SK-N-SH (cell line): ENCODE measurements around the gene INO80. TPM values are rescaled to one million over a fixed set of nuclear protein-coding genes. Genes with fewer than 3 reads are reported as not detected.

ENCODE experiments used
- CTCF ChIA-PET: fragments of 300-600, 350-600 bp; formaldehyde crosslinking; extraction: SDS; loops from one replicate; lab custom pipeline; 2021; lab: Yijun Ruan, JAX
- POLR2A ChIA-PET: fragments of 350-600 bp; sonication (Branson Sonifier 250); formaldehyde crosslinking; extraction: SDS; loops from one replicate; lab custom pipeline; 2020; ENCODE audit warnings: antibody characterized with exemption, inconsistent platforms; lab: Yijun Ruan, JAX
- DNase-seq: peaks from one replicate; pipeline ENCODE4 v3.0.0; 2012
- H2AFZ ChIP-seq: fragments of 200-600 bp; sonication (generic); 2 replicates; pipeline ENCODE4 v1.8.1; 2016; ENCODE audit warnings: antibody characterized with exemption, mild to moderate bottlenecking, low read depth
- H3F3A ChIP-seq: fragments of 200-600 bp; sonication (generic); replicated peaks from 2 replicates; pipeline ENCODE3; 2016; ENCODE audit warnings: antibody characterized with exemption, mild to moderate bottlenecking; ENCODE audit not compliant: insufficient read depth
- H3K27ac ChIP-seq, 2 experiments: fragments of 200-500 bp in 1 of 2; fragments of 200-600 bp in 1 of 2; sonication (Bioruptor generic) in 1 of 2; sonication (generic), shearing (Covaris generic) in 1 of 2; 2 replicates each; pipeline versions ENCODE4 v1.5.1 to v1.6.1; 2014 to 2016; ENCODE audit warnings: low read depth in 2 of 2, inconsistent platforms in 1 of 2, low read length in 1 of 2, mild to moderate bottlenecking in 1 of 2, mixed read lengths in 1 of 2
- H3K27me3 ChIP-seq: fragments of 200-600 bp; sonication (generic), shearing (Covaris generic); 2 replicates; pipeline ENCODE4 v1.6.1; 2016; ENCODE audit warnings: mixed run types; ENCODE audit not compliant: insufficient read depth
- H3K36me3 ChIP-seq, 2 experiments: fragments of 200-500 bp in 1 of 2; fragments of 200-600 bp in 1 of 2; sonication (Bioruptor generic) in 1 of 2; sonication (generic) in 1 of 2; replicated peaks in 1 of 2; 2 replicates each; pipeline versions ENCODE3 to v1.5.1; 2014 to 2016; ENCODE audit warnings: low read length in 1 of 2, mild to moderate bottlenecking in 1 of 2; ENCODE audit not compliant: insufficient read depth in 2 of 2, control insufficient read depth in 1 of 2
- H3K4me1 ChIP-seq, 2 experiments: fragments of 200-500 bp in 1 of 2; fragments of 200-600 bp in 1 of 2; sonication (Bioruptor generic) in 1 of 2; sonication (generic), shearing (Covaris generic) in 1 of 2; 2 replicates each; pipeline versions ENCODE4 v1.5.1 to v1.6.1; 2014 to 2016; ENCODE audit warnings: low read depth in 1 of 2, low read length in 1 of 2, mixed run types in 1 of 2; ENCODE audit not compliant: insufficient read depth in 2 of 2, control insufficient read depth in 1 of 2
- H3K4me2 ChIP-seq: fragments of 200-600 bp; sonication (generic), shearing (Covaris generic); 2 replicates; pipeline ENCODE4 v1.6.1; 2017; ENCODE audit warnings: mixed run types
- H3K4me3 ChIP-seq, 2 experiments: fragments of 200-500 bp in 1 of 2; fragments of 200-600 bp in 1 of 2; sonication (Bioruptor generic) in 1 of 2; sonication (generic), shearing (Covaris generic) in 1 of 2; 2 replicates each; pipeline versions ENCODE4 v1.5.1 to v1.8.1; 2014 to 2016; ENCODE audit warnings: low read depth in 2 of 2, inconsistent platforms in 1 of 2, low read length in 1 of 2, mild to moderate bottlenecking in 1 of 2, mixed read lengths in 1 of 2, moderate library complexity in 1 of 2
- H3K79me2 ChIP-seq: fragments of 200-600 bp; sonication (generic); 2 replicates; pipeline ENCODE4 v1.8.1; 2017; ENCODE audit warnings: mild to moderate bottlenecking; ENCODE audit not compliant: insufficient read depth
- H3K9ac ChIP-seq: fragments of 200-600 bp; sonication (generic); 2 replicates; pipeline ENCODE4 v1.6.1; 2017; ENCODE audit warnings: mixed run types
- H3K9me2 ChIP-seq: fragments of 200-600 bp; sonication (generic); 2 replicates; pipeline ENCODE4 v1.6.1; 2017; ENCODE audit warnings: mixed run types
- H3K9me3 ChIP-seq: fragments of 200-600 bp; sonication (generic); 2 replicates; pipeline ENCODE4 v1.6.1; 2017; ENCODE audit warnings: mixed run types, mild to moderate bottlenecking, moderate library complexity
- H4K20me1 ChIP-seq: fragments of 200-600 bp; sonication (generic); 2 replicates; pipeline ENCODE4 v1.6.1; 2017; ENCODE audit warnings: mild to moderate bottlenecking, mixed run types; ENCODE audit not compliant: insufficient read depth
- CHD2 ChIP-seq: fragments of 150-350 bp; IDR thresholded peaks from 2 replicates; pipeline ENCODE4 v1.6.1; 2018; ENCODE audit warnings: low read length; ENCODE audit not compliant: partially characterized antibody
- ELF1 ChIP-seq: IDR thresholded peaks from 2 replicates; pipeline ENCODE4 v1.4.0; 2012
- FOXJ3 ChIP-seq: sonication (generic); formaldehyde crosslinking; IDR thresholded peaks from 2 replicates; pipeline ENCODE4 v1.5.1; 2020; ENCODE audit warnings: mild to moderate bottlenecking, missing genetic modification reagents
- FOXM1 ChIP-seq: IDR thresholded peaks from 2 replicates; pipeline ENCODE4 v1.4.0; 2012; ENCODE audit warnings: low read depth, mild to moderate bottlenecking
- JUND ChIP-seq: IDR thresholded peaks from 2 replicates; pipeline ENCODE4 v1.4.0; 2012
- NFIC ChIP-seq: IDR thresholded peaks from 2 replicates; pipeline ENCODE4 v1.4.0; 2012; ENCODE audit warnings: borderline replicate concordance
- NRF1 ChIP-seq: IDR thresholded peaks from 2 replicates; pipeline ENCODE4 v1.6.1; 2012; ENCODE audit warnings: low read depth, mild to moderate bottlenecking, low read length
- POLR2AphosphoS5 ChIP-seq: IDR thresholded peaks from 2 replicates; pipeline ENCODE4 v1.6.1; 2012; ENCODE audit warnings: low read depth, low read length
- RAD21 ChIP-seq: IDR thresholded peaks from 2 replicates; pipeline ENCODE4 v1.6.1; 2012; ENCODE audit warnings: mild to moderate bottlenecking, low read length
- RXRA ChIP-seq: IDR thresholded peaks from 2 replicates; pipeline ENCODE4 v1.4.0; 2012; ENCODE audit warnings: low read depth, mild to moderate bottlenecking, borderline replicate concordance
- SMC3 ChIP-seq: IDR thresholded peaks from 2 replicates; pipeline ENCODE4 v1.6.1; 2012; ENCODE audit warnings: low read depth, low read length, improper control_type of control experiment
- TAF1 ChIP-seq: IDR thresholded peaks from 2 replicates; pipeline ENCODE4 v1.6.1; 2012; ENCODE audit warnings: low read depth, mild to moderate bottlenecking, low read length, moderate library complexity, borderline replicate concordance
- TEAD4 ChIP-seq: IDR thresholded peaks from 2 replicates; pipeline ENCODE4 v1.4.0; 2012; ENCODE audit warnings: mild to moderate bottlenecking, borderline replicate concordance; ENCODE audit not compliant: insufficient read depth
- USF2 ChIP-seq: fragments of 150-350 bp; IDR thresholded peaks from 2 replicates; pipeline ENCODE4 v1.6.1; 2017; ENCODE audit warnings: antibody characterized with exemption, low read length, low read depth, borderline replicate concordance
- YY1 ChIP-seq: IDR thresholded peaks from 2 replicates; pipeline ENCODE4 v1.4.0; 2012; ENCODE audit warnings: low read depth, mild to moderate bottlenecking
- WGBS: methylation state at CpG from one replicate; pipeline ENCODE4 v1.1.6; 2017; ENCODE audit warnings: low lambda C conversion rate; 5-methylcytosine and 5-hydroxymethylcytosine counted together
- polyA plus RNA-seq, 3 experiments: library from polyadenylated mRNA; depleted of rRNA; stranded (reverse); fragments of >200 nt; gene quantifications; 2 replicates each; pipeline ENCODE4 v1.2.3, GENCODE V29; 2012
- TF ChIP-seq, protein P1 (sequence below): IDR thresholded peaks from 2 replicates; pipeline ENCODE4 v1.4.0; 2012; ENCODE audit warnings: low read depth, borderline replicate concordance
- TF ChIP-seq, protein P2 (sequence below): IDR thresholded peaks from 2 replicates; pipeline ENCODE4 v1.6.1; 2012; ENCODE audit warnings: mild to moderate bottlenecking, low read depth, low read length, moderate library complexity

The INO80 gene
- polyA plus RNA-seq, 1 of the 3 experiments (the other 2 are of a cell fraction): 4.6 TPM

DNA sequence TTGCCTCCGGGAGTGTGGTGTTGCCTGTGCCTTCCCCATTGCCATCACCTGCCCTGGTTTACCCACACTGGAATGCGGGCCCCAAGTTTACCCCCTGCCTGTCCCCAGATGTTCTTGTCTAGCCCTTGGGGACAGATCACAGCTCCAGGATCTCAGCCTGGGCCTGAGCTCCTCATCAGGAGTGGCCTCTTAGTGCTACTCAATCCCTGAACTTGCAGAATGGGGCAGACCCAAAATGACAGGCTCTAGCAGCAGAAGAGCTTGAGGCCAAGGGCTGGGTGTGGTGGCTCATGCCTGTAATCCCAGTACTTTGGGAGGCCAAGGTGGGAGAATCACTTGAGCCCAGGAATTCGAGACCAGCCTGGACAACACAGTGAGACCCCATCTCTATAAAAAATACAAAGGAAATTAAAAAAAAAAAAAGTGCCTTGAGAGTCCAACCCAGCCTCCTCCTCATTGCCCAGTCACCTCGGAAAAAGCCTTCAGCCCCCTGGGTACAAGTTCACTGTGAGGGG is 159.0 kb downstream of the INO80 start:
- Histone ChIP-seq H3K9me2 (no peaks in the 10 kb centered on the region), H3K9me3 (no peaks in the 10 kb centered on the region), H3K27ac (peak overlapping the region in 1 of 2 experiments; percentile 35; a peak in 1 of 4 replicates), H3K36me3 (no peaks in the 10 kb centered on the region), H3F3A (no peaks in the 10 kb centered on the region), H4K20me1 (peaks cover 21% of the 10 kb centered on the region), H3K79me2 (peaks cover 17% of the 10 kb centered on the region), H2AFZ (no peak overlapping the region), H3K4me3 (no peak overlapping the region), H3K4me2 (no peak overlapping the region), H3K9ac (no peak overlapping the region), H3K27me3 (no peaks in the 10 kb centered on the region), H3K4me1 (peaks cover 17 to 51% of the 10 kb centered on the region in 2 experiments; a peak in 3 of 4 replicates)
- DNase-seq: no peak
- ChIA-PET CTCF (interaction anchor here (1.4 to 2.4 kb wide), 3 partner anchors 15 to 51 kb away, joined by 4 to 17 read pairs (median 4); no protein-coding TSS in a partner anchor), POLR2A (no interaction called here)
- TF ChIP-seq, protein P1, sequence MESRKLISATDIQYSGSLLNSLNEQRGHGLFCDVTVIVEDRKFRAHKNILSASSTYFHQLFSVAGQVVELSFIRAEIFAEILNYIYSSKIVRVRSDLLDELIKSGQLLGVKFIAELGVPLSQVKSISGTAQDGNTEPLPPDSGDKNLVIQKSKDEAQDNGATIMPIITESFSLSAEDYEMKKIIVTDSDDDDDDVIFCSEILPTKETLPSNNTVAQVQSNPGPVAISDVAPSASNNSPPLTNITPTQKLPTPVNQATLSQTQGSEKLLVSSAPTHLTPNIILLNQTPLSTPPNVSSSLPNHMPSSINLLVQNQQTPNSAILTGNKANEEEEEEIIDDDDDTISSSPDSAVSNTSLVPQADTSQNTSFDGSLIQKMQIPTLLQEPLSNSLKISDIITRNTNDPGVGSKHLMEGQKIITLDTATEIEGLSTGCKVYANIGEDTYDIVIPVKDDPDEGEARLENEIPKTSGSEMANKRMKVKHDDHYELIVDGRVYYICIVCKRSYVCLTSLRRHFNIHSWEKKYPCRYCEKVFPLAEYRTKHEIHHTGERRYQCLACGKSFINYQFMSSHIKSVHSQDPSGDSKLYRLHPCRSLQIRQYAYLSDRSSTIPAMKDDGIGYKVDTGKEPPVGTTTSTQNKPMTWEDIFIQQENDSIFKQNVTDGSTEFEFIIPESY: no peak
- no peak for TF ChIP-seq RXRA
- no peak for TF ChIP-seq SMC3
- no peak for TF ChIP-seq TEAD4
- TF ChIP-seq NFIC: no peak
- TF ChIP-seq TAF1: no peak
- no peak for TF ChIP-seq ELF1
- TF ChIP-seq, protein P2, sequence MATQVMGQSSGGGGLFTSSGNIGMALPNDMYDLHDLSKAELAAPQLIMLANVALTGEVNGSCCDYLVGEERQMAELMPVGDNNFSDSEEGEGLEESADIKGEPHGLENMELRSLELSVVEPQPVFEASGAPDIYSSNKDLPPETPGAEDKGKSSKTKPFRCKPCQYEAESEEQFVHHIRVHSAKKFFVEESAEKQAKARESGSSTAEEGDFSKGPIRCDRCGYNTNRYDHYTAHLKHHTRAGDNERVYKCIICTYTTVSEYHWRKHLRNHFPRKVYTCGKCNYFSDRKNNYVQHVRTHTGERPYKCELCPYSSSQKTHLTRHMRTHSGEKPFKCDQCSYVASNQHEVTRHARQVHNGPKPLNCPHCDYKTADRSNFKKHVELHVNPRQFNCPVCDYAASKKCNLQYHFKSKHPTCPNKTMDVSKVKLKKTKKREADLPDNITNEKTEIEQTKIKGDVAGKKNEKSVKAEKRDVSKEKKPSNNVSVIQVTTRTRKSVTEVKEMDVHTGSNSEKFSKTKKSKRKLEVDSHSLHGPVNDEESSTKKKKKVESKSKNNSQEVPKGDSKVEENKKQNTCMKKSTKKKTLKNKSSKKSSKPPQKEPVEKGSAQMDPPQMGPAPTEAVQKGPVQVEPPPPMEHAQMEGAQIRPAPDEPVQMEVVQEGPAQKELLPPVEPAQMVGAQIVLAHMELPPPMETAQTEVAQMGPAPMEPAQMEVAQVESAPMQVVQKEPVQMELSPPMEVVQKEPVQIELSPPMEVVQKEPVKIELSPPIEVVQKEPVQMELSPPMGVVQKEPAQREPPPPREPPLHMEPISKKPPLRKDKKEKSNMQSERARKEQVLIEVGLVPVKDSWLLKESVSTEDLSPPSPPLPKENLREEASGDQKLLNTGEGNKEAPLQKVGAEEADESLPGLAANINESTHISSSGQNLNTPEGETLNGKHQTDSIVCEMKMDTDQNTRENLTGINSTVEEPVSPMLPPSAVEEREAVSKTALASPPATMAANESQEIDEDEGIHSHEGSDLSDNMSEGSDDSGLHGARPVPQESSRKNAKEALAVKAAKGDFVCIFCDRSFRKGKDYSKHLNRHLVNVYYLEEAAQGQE: no peak
- no peak for TF ChIP-seq YY1
- no peak for TF ChIP-seq POLR2AphosphoS5
- TF ChIP-seq NRF1: no peak
- TF ChIP-seq USF2: no peak
- no peak for TF ChIP-seq FOXM1
- TF ChIP-seq FOXJ3 (CRISPR knock-in tag): no peak
- no peak for TF ChIP-seq CHD2
- no peak for TF ChIP-seq RAD21
- no peak for TF ChIP-seq JUND
- WGBS: 92% methylated on average over 4 of the region's 4 CpGs
